ENCODE data around the gene SPINT2. TPM values are rescaled to one million over a fixed set of nuclear protein-coding genes. Genes with fewer than 3 reads are reported as not detected.

SPINT2 gene
- total RNA-seq, 2 experiments from 2014 or later: 56.2 to 68.4 TPM

DNA sequence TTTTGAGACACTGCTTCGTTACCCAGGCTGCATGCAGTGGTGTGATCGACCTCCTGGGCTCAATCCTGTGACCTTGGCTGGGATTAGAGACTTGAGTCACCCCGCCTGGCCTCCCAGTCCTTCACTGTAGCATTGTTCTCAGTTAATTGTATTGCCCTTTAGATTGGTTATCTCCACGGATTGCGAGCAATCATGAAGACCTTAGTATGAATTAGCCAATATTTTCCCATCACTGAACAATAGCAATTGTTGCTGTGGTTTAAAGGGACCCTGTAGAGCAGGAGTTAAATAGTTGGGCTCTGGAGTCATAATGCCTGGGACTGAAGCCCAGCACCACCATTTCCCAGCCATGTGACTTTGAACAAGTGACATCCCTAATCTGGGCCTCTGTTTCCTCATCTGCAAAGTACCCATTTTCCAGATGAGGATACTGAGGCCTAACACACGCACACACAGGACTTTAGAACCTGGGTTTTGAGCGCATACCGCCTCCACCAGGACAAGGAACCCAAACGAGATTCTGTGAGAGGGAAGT is 16.6 kb upstream of the SPINT2 start:
- TF ChIP-seq, protein P1, sequence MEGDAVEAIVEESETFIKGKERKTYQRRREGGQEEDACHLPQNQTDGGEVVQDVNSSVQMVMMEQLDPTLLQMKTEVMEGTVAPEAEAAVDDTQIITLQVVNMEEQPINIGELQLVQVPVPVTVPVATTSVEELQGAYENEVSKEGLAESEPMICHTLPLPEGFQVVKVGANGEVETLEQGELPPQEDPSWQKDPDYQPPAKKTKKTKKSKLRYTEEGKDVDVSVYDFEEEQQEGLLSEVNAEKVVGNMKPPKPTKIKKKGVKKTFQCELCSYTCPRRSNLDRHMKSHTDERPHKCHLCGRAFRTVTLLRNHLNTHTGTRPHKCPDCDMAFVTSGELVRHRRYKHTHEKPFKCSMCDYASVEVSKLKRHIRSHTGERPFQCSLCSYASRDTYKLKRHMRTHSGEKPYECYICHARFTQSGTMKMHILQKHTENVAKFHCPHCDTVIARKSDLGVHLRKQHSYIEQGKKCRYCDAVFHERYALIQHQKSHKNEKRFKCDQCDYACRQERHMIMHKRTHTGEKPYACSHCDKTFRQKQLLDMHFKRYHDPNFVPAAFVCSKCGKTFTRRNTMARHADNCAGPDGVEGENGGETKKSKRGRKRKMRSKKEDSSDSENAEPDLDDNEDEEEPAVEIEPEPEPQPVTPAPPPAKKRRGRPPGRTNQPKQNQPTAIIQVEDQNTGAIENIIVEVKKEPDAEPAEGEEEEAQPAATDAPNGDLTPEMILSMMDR (IDR thresholded peaks at IDR 0.05): no peak
- ATAC-seq (no peak), DNase-seq (no peak)
- Mint-ChIP-seq H3K9me3 (no peaks in the 10 kb centered on the region), H3K27ac (no peak overlapping the region), H3K4me1 (ENCODE audit: low read depth) (peaks cover 8% of the 10 kb centered on the region), H3K4me3 (no peak overlapping the region), H3K36me3 (ENCODE audit: low read depth) (no peaks in the 10 kb centered on the region), H3K27me3 (peaks cover 5% of the 10 kb centered on the region)
- CTCF ChIA-PET: no interaction called here
- intact Hi-C loops (cut with micrococcal nuclease): no loop called here
- POLR2A ChIA-PET: no interaction called here

DNA sequence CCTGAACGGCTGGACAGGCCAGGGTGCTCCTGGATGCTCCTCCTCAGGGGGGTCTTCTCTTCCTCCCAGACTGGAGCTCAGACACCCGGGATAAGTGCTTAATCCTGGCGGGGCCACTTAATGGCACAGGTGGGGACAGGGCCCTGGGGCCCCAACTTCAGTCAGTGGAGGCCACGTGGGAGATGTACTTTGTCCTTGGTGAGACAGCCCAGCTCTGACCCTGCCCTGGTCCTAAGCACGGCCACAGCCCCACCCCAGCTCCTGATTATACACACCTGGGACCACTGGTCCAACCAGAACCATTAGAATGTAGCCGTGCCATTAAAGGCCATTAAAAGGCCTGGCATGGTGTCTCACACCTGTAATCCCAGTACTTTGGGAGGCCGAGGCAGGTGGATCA is 16.0 kb upstream of the SPINT2 start:
- Mint-ChIP-seq H3K27ac (no peak overlapping the region), H3K9me3 (no peaks in the 10 kb centered on the region), H3K36me3 (ENCODE audit: low read depth) (no peaks in the 10 kb centered on the region), H3K27me3 (peaks cover 5% of the 10 kb centered on the region), H3K4me3 (no peak overlapping the region), H3K4me1 (ENCODE audit: low read depth) (peaks cover 8% of the 10 kb centered on the region)
- TF ChIP-seq, protein P1 (IDR thresholded peaks at IDR 0.05): no peak
- ATAC-seq (no peak), DNase-seq (no peak)
- CTCF ChIA-PET: no interaction called here
- intact Hi-C loops (cut with micrococcal nuclease): no loop called here
- POLR2A ChIA-PET: no interaction called here

DNA sequence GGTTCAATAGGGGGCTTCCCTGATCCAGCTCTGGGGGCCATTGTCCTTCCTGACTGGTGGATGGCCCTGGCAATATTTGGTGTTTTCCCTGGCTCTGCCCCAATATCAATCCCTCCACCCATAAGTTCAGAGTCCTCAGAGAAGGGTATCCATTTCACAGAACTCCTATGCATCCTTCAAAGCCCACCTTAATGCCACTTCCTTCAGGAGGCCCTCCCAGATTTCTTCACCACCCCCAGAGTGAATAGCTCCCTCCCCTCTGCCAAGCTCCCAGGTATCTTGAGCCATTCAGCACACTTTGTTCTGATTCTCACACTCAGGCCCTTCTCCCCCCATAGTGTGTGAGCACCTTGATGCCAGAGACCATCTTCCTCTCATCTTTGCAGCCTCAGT is 13.9 kb upstream of the SPINT2 start:
- no peak overlapping the region for H3K27ac Mint-ChIP-seq
- intact Hi-C loops (cut with micrococcal nuclease): no loop called here
- ATAC-seq: no peak
- no peaks in the 10 kb centered on the region for H3K36me3 Mint-ChIP-seq (ENCODE audit: low read depth)
- peaks cover 16% of the 10 kb centered on the region for H3K27me3 Mint-ChIP-seq
- peaks cover 3% of the 10 kb centered on the region for H3K4me1 Mint-ChIP-seq (ENCODE audit: low read depth)
- CTCF ChIA-PET: interaction anchor here (0.7 to 1.7 kb wide), 2 partner anchors 17 to 38 kb away, joined by 3 to 5 read pairs; no protein-coding TSS in a partner anchor
- H3K9me3 Mint-ChIP-seq: no peaks in the 10 kb centered on the region
- no peak for DNase-seq
- POLR2A ChIA-PET: interaction anchor here (1.4 kb wide), 1 partner anchor 15 kb away, joined by 4 read pairs; no protein-coding TSS in a partner anchor
- TF ChIP-seq, protein P1 (IDR thresholded peaks at IDR 0.05): no peak
- H3K4me3 Mint-ChIP-seq: no peak overlapping the region

DNA sequence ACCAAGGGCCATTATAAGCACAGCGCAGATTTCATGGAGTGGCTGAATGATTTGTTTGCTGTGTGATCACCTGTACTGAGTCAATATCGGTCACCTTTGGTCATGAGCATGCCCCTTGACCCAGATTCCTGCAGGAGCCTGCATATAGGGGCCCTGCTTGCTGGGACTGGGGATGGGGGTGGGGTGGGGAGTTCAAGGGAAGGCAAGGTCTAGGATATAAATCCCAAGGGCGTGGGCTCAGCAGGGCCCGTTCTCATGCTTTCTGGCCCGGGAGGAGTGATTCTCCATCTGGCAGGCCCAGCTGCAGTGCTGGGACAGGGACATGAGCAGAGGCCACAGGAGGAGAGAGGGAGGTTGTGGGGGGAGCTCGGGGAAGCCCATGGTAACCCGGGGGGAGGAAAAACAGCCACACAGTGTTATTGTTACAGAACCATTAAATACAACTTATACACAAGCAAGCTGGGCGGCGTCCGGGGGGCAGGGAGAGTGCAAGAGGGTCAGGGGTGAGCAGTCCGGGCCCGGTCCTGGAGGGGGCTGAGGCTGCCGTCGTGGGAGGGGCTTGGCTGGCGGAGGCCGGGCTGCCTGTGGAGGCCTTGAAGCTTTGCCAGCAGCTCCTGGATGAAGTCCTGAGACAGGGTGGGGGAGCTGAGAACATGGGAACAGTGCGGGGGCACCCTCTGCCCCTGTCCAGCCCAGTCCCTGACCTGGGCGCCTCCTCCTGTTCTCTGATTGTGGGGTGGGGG is 13.4 kb upstream of the SPINT2 start:
- POLR2A ChIA-PET: interaction anchor here (1.4 kb wide), 1 partner anchor 15 kb away, joined by 4 read pairs; no protein-coding TSS in a partner anchor

More for the DNA sequence above, 13.4 kb upstream of the SPINT2 start:
- no peak for ATAC-seq
- CTCF ChIA-PET: interaction anchor here (0.7 to 1.7 kb wide), 3 partner anchors 17 to 38 kb away, joined by 3 to 5 read pairs (median 3); no protein-coding TSS in a partner anchor
- Mint-ChIP-seq H3K27me3 (peaks cover 19% of the 10 kb centered on the region), H3K36me3 (ENCODE audit: low read depth) (no peaks in the 10 kb centered on the region), H3K27ac (no peak overlapping the region), H3K4me3 (no peak overlapping the region), H3K4me1 (ENCODE audit: low read depth) (peaks cover 3% of the 10 kb centered on the region), H3K9me3 (no peaks in the 10 kb centered on the region)
- intact Hi-C loops (cut with micrococcal nuclease): no loop called here
- DNase-seq: no peak
- TF ChIP-seq, protein P1 (IDR thresholded peaks at IDR 0.05): no peak
